ENCODE data around the gene NCAPD2.

GRCh38 chr12:6471989-6472360 is 21.9 kb upstream of the NCAPD2 start:
- TF ChIP-seq CTCF (IDR thresholded peaks at IDR 0.05) (no peak), POLR2AphosphoS5 (IDR thresholded peaks at IDR 0.05) (no peak)
